Ectodermal cell (in vitro differentiated cells): ENCODE measurements around the gene P2RY12. TPM values are rescaled to one million over a fixed set of nuclear protein-coding genes. Genes with fewer than 3 reads are reported as not detected.

ENCODE experiments used
- H3K27ac ChIP-seq: 2 replicates; pipeline ENCODE4 v1.7.0; 2013; ENCODE audit warnings: mild to moderate bottlenecking, low read depth, low read length; ENCODE audit not compliant: insufficient read depth, poor library complexity, severe bottlenecking
- H3K27me3 ChIP-seq: 2 replicates; pipeline ENCODE4 v1.7.0; 2013; ENCODE audit warnings: mild to moderate bottlenecking, low read length; ENCODE audit not compliant: insufficient read depth, control insufficient read depth, poor library complexity, severe bottlenecking
- H3K36me3 ChIP-seq: one replicate; pipeline ENCODE4 v1.7.0; 2013; ENCODE audit warnings: low read length; ENCODE audit not compliant: control insufficient read depth, insufficient read depth
- H3K4me1 ChIP-seq: one replicate; pipeline ENCODE4 v1.7.0; 2013; ENCODE audit warnings: low read length; ENCODE audit not compliant: control insufficient read depth, insufficient read depth
- H3K4me3 ChIP-seq: 2 replicates; pipeline ENCODE4 v1.7.0; 2013; ENCODE audit warnings: low read depth, low read length, control low read depth; ENCODE audit not compliant: insufficient read depth
- H3K9me3 ChIP-seq: 2 replicates; pipeline ENCODE4 v1.7.0; 2013; ENCODE audit warnings: mild to moderate bottlenecking, low read length, moderate library complexity; ENCODE audit not compliant: control insufficient read depth
- WGBS, 2 experiments: methylation state at CpG; one replicate each; pipeline ENCODE4 v1.1.7; 2013; ENCODE audit warnings: missing lambda C conversion rate in 2 of 2; 5-methylcytosine and 5-hydroxymethylcytosine counted together
- polyA plus RNA-seq, 4 experiments: library from polyadenylated mRNA; stranded (reverse); fragments of 50-300 nt; gene quantifications; one replicate each; pipeline ENCODE4 v1.2.3, GENCODE V29; 2013

The P2RY12 gene
- polyA plus RNA-seq (2013, experiment 1 of 4): not detected
- not detected for polyA plus RNA-seq (2013, experiment 2 of 4)
- not detected for polyA plus RNA-seq (2013, experiment 3 of 4)
- polyA plus RNA-seq (2013, experiment 4 of 4): not detected

DNA sequence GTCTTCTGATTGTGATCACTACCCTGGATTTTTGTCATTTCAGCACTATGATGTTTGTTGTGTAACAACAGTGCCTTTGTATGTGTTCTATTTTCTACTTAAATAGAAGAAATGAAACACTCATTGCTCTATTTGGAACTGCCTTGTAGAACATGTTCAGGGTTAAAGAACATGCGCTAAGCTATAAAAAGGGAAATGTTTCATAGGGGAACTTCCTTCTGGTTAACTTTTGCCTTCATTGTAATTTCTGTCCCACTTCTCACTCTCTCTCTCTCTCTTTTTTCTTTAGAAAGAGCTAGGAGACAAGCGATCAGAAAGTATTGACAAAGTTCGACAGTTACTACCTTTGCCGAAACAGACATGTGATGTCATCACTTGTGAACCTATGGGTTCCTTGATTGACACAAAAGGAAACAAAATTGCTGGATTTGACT is at the start of gene P2RY12:
P2RY12 (minus strand) TSS at position 13 of the 434 bp plus-strand sequence. CDS start 45,908 bp downstream, outside the sequence.
- 92 to 95% methylated on average over 4 of the region's 4 CpGs for WGBS, 2 experiments

GRCh38 chr3:151432616-151433372 is 48.2 kb upstream of the P2RY12 start:
- no peaks in the 10 kb centered on the region for H3K4me1 ChIP-seq
- 92 to 93% methylated on average over 6 to 7 of the region's 7 CpGs for WGBS, 2 experiments

More for the DNA sequence above, at the start of gene P2RY12:
- no peak within 1 kb of the TSS for H3K4me3 ChIP-seq
- no peaks in the 10 kb centered on the region for H3K9me3 ChIP-seq
- no peaks in the 10 kb centered on the region for H3K27me3 ChIP-seq
- H3K27ac ChIP-seq: no peak within 1 kb of the TSS
- H3K36me3 ChIP-seq: no peaks in the 10 kb centered on the region
- H3K4me1 ChIP-seq: no peaks in the 10 kb centered on the region

GRCh38 chr3:151431940-151432339 is 47.4 kb upstream of the P2RY12 start:
- 88 to 91% methylated on average over 3 of the region's 3 CpGs for WGBS, 2 experiments
- Histone ChIP-seq H3K4me3 (no peak overlapping the region), H3K36me3 (no peaks in the 10 kb centered on the region), H3K27ac (no peak overlapping the region), H3K9me3 (no peaks in the 10 kb centered on the region), H3K27me3 (no peaks in the 10 kb centered on the region), H3K4me1 (no peaks in the 10 kb centered on the region)

More at GRCh38 chr3:151432616-151433372, 48.2 kb upstream of the P2RY12 start:
- Histone ChIP-seq H3K27me3 (no peaks in the 10 kb centered on the region), H3K36me3 (no peaks in the 10 kb centered on the region), H3K27ac (no peak overlapping the region), H3K4me3 (no peak overlapping the region), H3K9me3 (no peaks in the 10 kb centered on the region)

DNA sequence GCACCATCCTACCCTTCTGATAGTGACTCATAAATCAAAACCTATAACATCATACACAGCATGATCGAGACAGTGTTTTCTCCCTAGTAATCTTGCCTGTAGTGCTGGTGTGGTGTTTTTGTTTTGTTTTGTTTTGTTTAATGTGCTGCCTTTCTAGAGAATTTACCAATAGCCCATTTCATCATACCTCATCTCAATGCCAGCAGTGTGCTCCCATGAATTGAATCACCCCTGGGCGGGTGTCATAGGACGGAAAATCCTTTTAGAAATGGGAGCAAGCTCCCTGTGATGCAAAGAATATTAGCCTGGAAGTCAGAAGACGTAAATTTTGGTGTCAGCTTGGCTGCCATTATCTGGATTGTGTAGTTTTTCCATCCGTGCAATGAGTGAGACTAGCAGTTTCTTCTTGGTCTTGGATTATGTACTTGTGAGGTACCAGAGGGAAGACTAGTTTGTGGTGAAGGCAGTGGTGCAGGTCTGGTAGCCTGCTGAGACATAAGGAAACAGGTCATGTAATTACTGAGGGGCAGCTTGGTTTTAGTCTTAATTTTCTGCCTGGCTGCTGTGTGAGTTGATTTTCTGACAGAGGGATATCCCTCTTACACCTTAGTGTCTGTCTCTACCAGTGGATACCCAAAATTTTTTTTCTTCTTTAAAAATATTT is 46.4 kb upstream of the P2RY12 start:
- no peak overlapping the region for H3K27ac ChIP-seq

DNA sequence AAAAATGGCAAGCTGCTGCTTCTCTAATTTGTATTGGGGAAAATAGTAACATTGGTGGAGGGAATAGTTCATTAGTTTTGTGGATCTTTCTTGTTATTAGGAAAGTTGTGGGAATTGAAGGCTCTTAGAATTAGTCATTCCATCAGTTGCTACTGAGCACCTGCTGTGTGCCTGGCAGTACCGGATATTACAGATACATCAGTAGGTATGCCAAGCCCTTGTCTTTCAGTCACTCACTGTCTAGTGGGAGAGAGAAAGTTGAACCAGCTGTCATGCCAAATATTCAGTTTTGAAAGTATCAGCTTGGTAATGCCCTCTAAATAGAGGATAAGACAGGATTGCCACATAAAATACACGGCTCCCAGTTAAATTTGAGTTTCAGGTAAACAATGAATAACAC is 43.8 kb upstream of the P2RY12 start:
- no peaks in the 10 kb centered on the region for H3K9me3 ChIP-seq
- H3K4me1 ChIP-seq: no peaks in the 10 kb centered on the region

More for the DNA sequence above, 46.4 kb upstream of the P2RY12 start:
- Histone ChIP-seq H3K4me3 (no peak overlapping the region), H3K27me3 (no peaks in the 10 kb centered on the region), H3K9me3 (no peaks in the 10 kb centered on the region), H3K36me3 (no peaks in the 10 kb centered on the region), H3K4me1 (no peaks in the 10 kb centered on the region)
- WGBS, 2 experiments: 90 to 93% methylated on average over 4 of the region's 5 CpGs

DNA sequence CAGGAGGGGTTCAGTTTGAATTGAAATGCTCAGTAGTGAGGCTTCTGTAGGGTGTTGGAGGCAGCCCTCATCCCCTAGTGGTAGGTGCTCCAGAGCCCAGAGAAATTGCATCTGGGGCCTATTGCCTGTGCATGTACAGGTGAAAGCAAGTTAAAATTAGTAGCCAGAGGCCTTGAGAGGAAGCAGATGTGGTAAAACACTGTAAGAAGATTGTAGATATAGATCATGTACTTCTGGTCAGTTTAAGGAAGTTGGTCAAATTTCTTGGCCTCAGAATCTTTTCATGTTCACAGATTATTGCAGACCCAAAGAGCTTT is 41.7 kb upstream of the P2RY12 start:
- no peaks in the 10 kb centered on the region for H3K36me3 ChIP-seq

More for the DNA sequence above, 43.8 kb upstream of the P2RY12 start:
- Histone ChIP-seq H3K4me3 (no peak overlapping the region), H3K27me3 (no peaks in the 10 kb centered on the region), H3K27ac (no peak overlapping the region), H3K36me3 (no peaks in the 10 kb centered on the region)
- 82 to 95% methylated on average over 1 to 2 of the region's 2 CpGs for WGBS, 2 experiments

DNA sequence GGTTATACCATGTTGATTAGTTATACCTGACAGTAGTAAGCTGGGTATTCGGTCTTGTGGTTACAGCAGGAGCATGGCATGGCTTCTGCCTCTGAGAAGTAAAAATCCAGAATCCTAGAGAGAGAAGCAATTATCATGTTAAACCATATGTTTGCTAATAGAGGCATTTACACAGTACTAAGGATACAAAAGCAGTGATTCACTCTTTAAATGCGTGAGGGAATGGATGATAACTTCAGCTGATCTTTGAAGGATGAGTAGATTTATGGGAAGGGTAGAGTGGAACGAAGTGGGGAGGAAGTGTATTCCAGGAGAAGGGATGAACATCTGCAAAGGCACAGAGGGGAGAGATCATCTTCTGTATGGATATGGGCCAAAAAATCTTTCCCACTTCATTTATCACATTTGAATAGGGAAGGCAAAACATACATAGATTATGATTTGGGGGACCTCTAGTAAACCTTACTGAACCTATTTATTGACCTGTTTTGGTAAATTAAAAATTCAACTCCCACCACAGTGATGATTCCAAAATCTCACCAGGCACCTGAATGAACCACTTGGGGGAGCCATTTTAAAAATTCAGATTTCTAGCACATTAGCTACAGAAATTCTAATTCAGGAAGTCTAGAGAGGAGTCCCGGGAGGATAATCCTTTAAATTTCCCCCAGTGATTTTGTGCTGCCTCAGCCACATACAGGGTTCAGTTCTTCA is 41.2 kb upstream of the P2RY12 start:
- no peaks in the 10 kb centered on the region for H3K27me3 ChIP-seq
- no peaks in the 10 kb centered on the region for H3K9me3 ChIP-seq
- 74 to 77% methylated on average over 4 of the region's 4 CpGs for WGBS, 2 experiments
- H3K4me1 ChIP-seq: no peaks in the 10 kb centered on the region
- H3K27ac ChIP-seq: no peak overlapping the region
- H3K4me3 ChIP-seq: no peak overlapping the region
- H3K36me3 ChIP-seq: no peaks in the 10 kb centered on the region

More for the DNA sequence above, 41.7 kb upstream of the P2RY12 start:
- no peaks in the 10 kb centered on the region for H3K27me3 ChIP-seq
- H3K4me1 ChIP-seq: no peaks in the 10 kb centered on the region
- H3K4me3 ChIP-seq: no peak overlapping the region
- no peaks in the 10 kb centered on the region for H3K9me3 ChIP-seq
- no peak overlapping the region for H3K27ac ChIP-seq

GRCh38 chr3:151423091-151423490 is 38.5 kb upstream of the P2RY12 start:
- H3K4me3 ChIP-seq: no peak overlapping the region
- H3K36me3 ChIP-seq: no peaks in the 10 kb centered on the region
- no peak overlapping the region for H3K27ac ChIP-seq
- no peaks in the 10 kb centered on the region for H3K4me1 ChIP-seq
- H3K27me3 ChIP-seq: no peaks in the 10 kb centered on the region
- 88 to 96% methylated on average over 5 of the region's 5 CpGs for WGBS, 2 experiments
- H3K9me3 ChIP-seq: no peaks in the 10 kb centered on the region

DNA sequence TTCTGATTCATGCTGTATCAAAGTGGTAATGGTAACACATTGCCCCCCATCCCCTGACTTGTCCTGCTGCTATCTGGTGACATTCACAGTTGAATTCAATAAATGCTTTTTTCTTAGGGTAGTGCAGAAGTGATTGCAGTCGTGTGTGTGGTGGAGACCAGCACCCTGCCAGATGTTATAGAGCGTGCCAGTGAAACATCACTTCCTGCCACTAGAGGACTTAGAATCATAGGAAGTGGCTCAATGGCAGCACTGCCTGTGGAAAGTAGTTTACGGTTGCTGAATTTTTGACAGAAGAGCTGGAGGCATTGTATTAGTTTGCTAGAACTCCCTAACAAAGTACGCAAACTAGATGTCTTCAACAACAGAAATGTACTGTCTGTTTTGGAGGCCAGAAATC is 37.4 kb upstream of the P2RY12 start:
- Histone ChIP-seq H3K4me1 (no peaks in the 10 kb centered on the region), H3K27ac (no peak overlapping the region), H3K4me3 (no peak overlapping the region), H3K36me3 (no peaks in the 10 kb centered on the region), H3K27me3 (no peaks in the 10 kb centered on the region), H3K9me3 (no peaks in the 10 kb centered on the region)
- 91% methylated on average over 4 of the region's 4 CpGs for WGBS, 2 experiments

DNA sequence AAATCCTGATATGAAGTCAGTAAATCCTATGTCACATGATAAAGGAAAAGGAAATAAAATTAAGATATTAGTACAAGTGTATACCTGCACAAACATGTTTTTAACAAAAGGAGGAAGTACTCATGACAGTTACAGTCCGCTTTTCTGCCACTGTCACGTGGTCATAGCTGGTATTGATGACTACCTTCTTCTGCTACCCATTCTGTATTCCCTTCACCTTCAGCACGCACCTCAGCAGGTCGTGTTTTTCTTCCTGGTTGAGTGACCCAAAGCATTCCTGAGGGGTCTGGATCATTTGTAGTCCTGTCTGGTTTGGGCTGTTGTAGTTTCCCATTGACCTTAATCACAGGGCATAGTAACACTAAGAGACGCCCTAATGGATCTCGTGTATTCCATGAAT is 35.3 kb upstream of the P2RY12 start:
- H3K4me3 ChIP-seq: no peak overlapping the region
- no peaks in the 10 kb centered on the region for H3K9me3 ChIP-seq
- WGBS, 2 experiments: 82 to 85% methylated on average over 5 to 6 of the region's 6 CpGs
- H3K27ac ChIP-seq: no peak overlapping the region
- H3K4me1 ChIP-seq: no peaks in the 10 kb centered on the region
- H3K27me3 ChIP-seq: no peaks in the 10 kb centered on the region
- no peaks in the 10 kb centered on the region for H3K36me3 ChIP-seq
